ENCODE measurements around the gene LENG8. TPM values are rescaled to one million over a fixed set of nuclear protein-coding genes. Genes with fewer than 3 reads are reported as not detected.

LENG8 gene
- total RNA-seq, 4 donors from 2014 or later: 124 to 219 (median 157) TPM

DNA sequence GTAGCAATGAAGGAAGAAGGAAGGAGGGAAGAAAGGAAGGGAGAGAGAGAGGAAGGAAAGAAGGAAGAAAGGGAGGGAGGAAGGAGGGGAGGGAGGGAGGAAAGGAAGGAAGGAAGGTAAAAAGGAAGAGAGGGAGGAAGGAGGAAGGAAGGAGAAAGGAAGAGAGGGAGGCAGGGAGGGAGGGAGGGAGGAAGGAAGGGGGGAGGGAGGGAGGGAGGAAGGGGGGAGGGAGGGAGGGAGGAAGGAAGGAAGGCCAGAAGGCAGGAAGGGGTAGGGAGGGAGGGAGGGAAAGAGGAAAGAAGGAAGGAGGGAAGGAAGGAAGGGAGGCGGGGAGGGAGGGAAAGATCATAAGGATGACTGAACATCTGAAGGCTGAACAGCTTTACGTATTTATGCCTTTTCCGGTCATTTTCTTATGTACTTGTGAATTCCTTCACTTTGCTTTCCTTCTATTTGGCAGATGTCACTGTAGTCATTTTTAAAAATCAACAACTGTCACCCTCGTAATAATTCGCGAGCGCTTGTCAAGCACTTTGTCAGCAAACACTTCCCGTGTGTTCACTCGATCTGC, 40.5 kb upstream of the LENG8 start:
- DNase-seq: no peak
- intact Hi-C loops (cut with DNase I): no loop called here
- Histone ChIP-seq H3K36me3 (no peaks in the 10 kb centered on the region), H3K9me3 (no peaks in the 10 kb centered on the region), H3K4me1 (no peaks in the 10 kb centered on the region), H3K4me3 (replicated peaks in 1 of 3) (no peak overlapping the region), H3K27ac (no peak overlapping the region), H3K27me3 (no peaks in the 10 kb centered on the region)
- 81 to 84% methylated on average over 9 of the region's 9 CpGs for WGBS, 2 donors
- TF ChIP-seq, protein P1, sequence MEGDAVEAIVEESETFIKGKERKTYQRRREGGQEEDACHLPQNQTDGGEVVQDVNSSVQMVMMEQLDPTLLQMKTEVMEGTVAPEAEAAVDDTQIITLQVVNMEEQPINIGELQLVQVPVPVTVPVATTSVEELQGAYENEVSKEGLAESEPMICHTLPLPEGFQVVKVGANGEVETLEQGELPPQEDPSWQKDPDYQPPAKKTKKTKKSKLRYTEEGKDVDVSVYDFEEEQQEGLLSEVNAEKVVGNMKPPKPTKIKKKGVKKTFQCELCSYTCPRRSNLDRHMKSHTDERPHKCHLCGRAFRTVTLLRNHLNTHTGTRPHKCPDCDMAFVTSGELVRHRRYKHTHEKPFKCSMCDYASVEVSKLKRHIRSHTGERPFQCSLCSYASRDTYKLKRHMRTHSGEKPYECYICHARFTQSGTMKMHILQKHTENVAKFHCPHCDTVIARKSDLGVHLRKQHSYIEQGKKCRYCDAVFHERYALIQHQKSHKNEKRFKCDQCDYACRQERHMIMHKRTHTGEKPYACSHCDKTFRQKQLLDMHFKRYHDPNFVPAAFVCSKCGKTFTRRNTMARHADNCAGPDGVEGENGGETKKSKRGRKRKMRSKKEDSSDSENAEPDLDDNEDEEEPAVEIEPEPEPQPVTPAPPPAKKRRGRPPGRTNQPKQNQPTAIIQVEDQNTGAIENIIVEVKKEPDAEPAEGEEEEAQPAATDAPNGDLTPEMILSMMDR (IDR thresholded peaks at IDR 0.05): no peak
- TF ChIP-seq POLR2A (IDR thresholded peaks at IDR 0.05): no peak

DNA sequence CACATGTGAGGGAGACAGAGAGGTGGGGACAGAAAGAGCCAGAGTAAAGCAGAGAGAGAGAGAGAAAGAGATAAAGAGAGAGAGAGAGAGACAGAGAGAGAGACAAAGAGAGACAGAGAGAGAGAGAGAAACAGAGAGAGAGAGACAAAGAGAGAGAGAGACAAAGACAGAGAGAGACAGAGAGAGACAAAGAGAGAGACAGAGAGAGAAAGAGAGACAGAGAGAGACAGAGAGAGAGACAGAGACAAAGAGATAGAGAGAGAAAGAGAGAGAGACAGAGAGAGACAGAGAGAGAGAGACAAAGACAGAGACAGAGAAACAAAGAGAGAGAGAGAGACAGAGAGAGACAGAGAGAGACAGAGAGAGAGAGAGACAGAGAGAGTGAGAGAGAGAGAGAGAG, 38.0 kb upstream of the LENG8 start:
- H3K27ac ChIP-seq: no peak overlapping the region
- no peak for TF ChIP-seq POLR2A (IDR thresholded peaks at IDR 0.05)
- TF ChIP-seq, protein P1 (IDR thresholded peaks at IDR 0.05): no peak
- intact Hi-C loops (cut with DNase I): no loop called here
- no peaks in the 10 kb centered on the region for H3K9me3 ChIP-seq
- H3K4me1 ChIP-seq: no peaks in the 10 kb centered on the region
- DNase-seq: no peak
- no peaks in the 10 kb centered on the region for H3K36me3 ChIP-seq
- no peak overlapping the region for H3K4me3 ChIP-seq (replicated peaks in 1 of 3)
- peaks cover 2% of the 10 kb centered on the region for H3K27me3 ChIP-seq

DNA sequence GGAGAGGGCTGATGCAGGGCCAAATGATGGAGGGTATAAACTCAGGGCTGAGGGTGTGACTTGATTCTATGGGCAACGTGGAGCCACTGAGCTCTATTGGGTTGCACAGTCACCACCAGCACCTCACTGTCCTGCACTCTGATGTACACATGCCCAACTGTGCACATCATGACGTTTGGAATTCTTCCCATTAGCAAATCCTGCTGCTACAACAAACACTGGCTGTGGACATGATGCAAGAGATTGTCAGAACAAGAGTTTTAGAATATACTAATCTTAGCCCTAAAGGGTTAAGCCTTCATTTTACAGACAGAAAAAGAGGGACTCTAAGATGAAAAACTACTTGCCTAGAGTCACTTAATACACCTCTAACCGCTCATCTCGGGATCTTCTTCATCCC, 36.1 kb upstream of the LENG8 start:
- 59 to 82% methylated on average over 4 of the region's 4 CpGs for WGBS, 2 donors
- Histone ChIP-seq H3K4me1 (no peaks in the 10 kb centered on the region), H3K27me3 (peaks cover 12% of the 10 kb centered on the region), H3K36me3 (no peaks in the 10 kb centered on the region), H3K4me3 (replicated peaks in 1 of 3) (no peak overlapping the region), H3K27ac (no peak overlapping the region), H3K9me3 (no peaks in the 10 kb centered on the region)
- intact Hi-C loops (cut with DNase I): no loop called here
- no peak for TF ChIP-seq POLR2A (IDR thresholded peaks at IDR 0.05)
- TF ChIP-seq, protein P1 (IDR thresholded peaks at IDR 0.05): no peak
- no peak for DNase-seq

DNA sequence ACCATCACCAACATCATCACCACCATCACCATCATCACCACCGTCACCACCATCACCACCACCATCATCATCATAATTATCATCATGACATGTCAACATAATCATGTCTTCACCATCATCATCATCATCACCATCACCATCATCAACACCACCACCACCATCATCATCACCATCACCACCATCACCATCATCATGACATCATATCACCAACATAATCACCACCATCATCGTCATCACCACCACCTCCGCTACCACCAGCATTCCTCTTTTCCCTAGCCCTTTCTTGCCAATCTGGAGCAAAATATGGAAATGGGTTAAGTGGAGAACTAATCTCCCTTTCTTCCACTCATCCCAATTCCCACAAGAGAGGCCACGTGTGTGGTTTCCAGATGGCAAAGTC, 34.8 kb upstream of the LENG8 start:
- intact Hi-C loops (cut with DNase I): no loop called here
- Histone ChIP-seq H3K27ac (no peak overlapping the region), H3K27me3 (peaks cover 12% of the 10 kb centered on the region), H3K9me3 (no peaks in the 10 kb centered on the region), H3K36me3 (no peaks in the 10 kb centered on the region), H3K4me3 (replicated peaks in 1 of 3) (no peak overlapping the region), H3K4me1 (no peaks in the 10 kb centered on the region)
- no peak for TF ChIP-seq POLR2A (IDR thresholded peaks at IDR 0.05)
- TF ChIP-seq, protein P1 (IDR thresholded peaks at IDR 0.05): no peak
- WGBS, 2 donors: 91 to 92% methylated on average over 4 of the region's 4 CpGs
- no peak for DNase-seq

DNA sequence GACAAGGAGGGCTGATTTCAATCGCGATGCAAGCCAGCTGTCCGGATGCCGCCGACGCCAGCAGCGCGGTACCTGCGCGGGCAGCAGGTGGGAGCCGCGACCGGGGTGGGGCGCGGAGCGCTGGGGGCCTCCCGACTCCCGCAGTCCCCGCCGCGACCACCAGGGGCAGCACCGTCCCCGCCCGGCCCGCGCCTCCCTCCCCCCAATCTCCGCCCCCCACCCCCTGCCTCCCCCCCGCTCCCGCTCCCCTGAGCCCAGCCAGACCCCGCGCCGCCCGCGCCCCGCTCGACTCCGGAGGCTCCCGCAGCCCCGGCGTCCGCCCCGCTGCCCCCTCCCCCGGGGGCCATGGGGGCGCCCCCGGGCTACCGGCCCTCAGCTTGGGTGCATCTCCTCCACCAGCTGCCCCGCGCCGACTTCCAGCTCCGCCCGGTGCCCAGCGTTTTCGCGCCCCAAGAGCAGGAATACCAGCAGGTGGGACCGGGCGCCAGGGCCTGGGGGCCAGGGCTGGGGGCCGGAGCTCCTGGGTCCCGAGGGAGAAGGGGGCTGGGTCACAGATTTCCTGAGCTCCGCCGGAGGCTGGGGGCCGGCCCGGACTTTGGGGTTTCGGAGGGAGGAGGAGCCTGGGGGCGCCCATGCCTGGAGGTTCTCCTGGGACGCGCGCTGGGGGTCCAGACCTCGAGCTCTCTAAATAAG, 33.6 kb upstream of the LENG8 start, which contains the start of gene TTYH1:
TSS of gene TTYH1 (plus strand) at position 257 of the 693 bp plus-strand sequence. CDS start at position 346, 89 bp downstream.
- intact Hi-C loops (cut with DNase I): no loop called here
- no peak within 1 kb of the TSS for H3K4me3 ChIP-seq (replicated peaks in 1 of 3)
- no peak for DNase-seq

More for the DNA sequence above, 33.6 kb upstream of the LENG8 start, which contains the start of gene TTYH1:
- TF ChIP-seq POLR2A (IDR thresholded peaks at IDR 0.05): no peak
- TF ChIP-seq, protein P1 (IDR thresholded peaks at IDR 0.05): peak in 1 of 6 experiments; percentile 30
- peaks cover 12% of the 10 kb centered on the region for H3K27me3 ChIP-seq
- 5 to 7% methylated on average over 17 to 26 of the region's 68 CpGs for WGBS, 2 donors
- H3K36me3 ChIP-seq: no peaks in the 10 kb centered on the region
- peaks cover 0 to 2% of the 10 kb centered on the region in 2 donors for H3K4me1 ChIP-seq
- no peaks in the 10 kb centered on the region for H3K9me3 ChIP-seq
- H3K27ac ChIP-seq: no peak within 1 kb of the TSS

All from thyroid gland (tissue), 4 donors.